Liver (tissue), 9 donors: ENCODE results near the gene GPR33. TPM values are rescaled to one million over a fixed set of nuclear protein-coding genes. Genes with fewer than 3 reads are reported as not detected.
"Not testable (repeated sequence)": the region's sequence is repeated elsewhere in the genome, so short reads cannot be mapped to it uniquely, and the experiment has no call there.

ENCODE experiments used
- DNase-seq: peaks from one replicate; pipeline ENCODE4 v3.0.0-alpha.2; 2017; ENCODE audit warnings: low spot score
- H3K27ac ChIP-seq, 2 donors: one replicate each; pipeline ENCODE4 v1.7.0; 2013; ENCODE audit warnings: inconsistent platforms in 2 of 2, low read length in 2 of 2, control low read depth in 1 of 2, low read depth in 1 of 2, mild to moderate bottlenecking in 1 of 2
- H3K27me3 ChIP-seq, 4 donors: one replicate each; pipeline versions ENCODE4 v1.6.1 to v1.7.0; 2013; ENCODE audit warnings: low read length in 3 of 4, inconsistent platforms in 1 of 4, mild to moderate bottlenecking in 1 of 4, moderate library complexity in 1 of 4; ENCODE audit not compliant: control insufficient read depth in 4 of 4, insufficient read depth in 4 of 4
- H3K36me3 ChIP-seq, 4 donors: one replicate each; pipeline versions ENCODE4 v1.6.1 to v1.7.0; 2013; ENCODE audit warnings: low read length in 3 of 4, mild to moderate bottlenecking in 3 of 4, low read depth in 1 of 4, moderate library complexity in 1 of 4; ENCODE audit not compliant: control insufficient read depth in 4 of 4, insufficient read depth in 3 of 4
- H3K4me1 ChIP-seq, 4 donors: one replicate each; pipeline versions ENCODE4 v1.6.1 to v1.7.0; 2013; ENCODE audit warnings: low read length in 3 of 4, mild to moderate bottlenecking in 3 of 4, moderate library complexity in 1 of 4; ENCODE audit not compliant: control insufficient read depth in 4 of 4, insufficient read depth in 4 of 4
- H3K4me3 ChIP-seq, 3 donors: one replicate each; pipeline versions ENCODE4 v1.6.1 to v1.7.0; 2013; ENCODE audit warnings: low read length in 3 of 3, control low read depth in 1 of 3, low read depth in 1 of 3, mild to moderate bottlenecking in 1 of 3
- H3K9ac ChIP-seq, 2 donors: one replicate each; pipeline ENCODE4 v1.7.0; 2013; ENCODE audit warnings: low read length in 2 of 2, mild to moderate bottlenecking in 2 of 2, moderate library complexity in 2 of 2, control low read depth in 1 of 2, low read depth in 1 of 2
- H3K9me3 ChIP-seq, 4 donors: one replicate each; pipeline versions ENCODE4 v1.6.1 to v1.7.0; 2013; ENCODE audit warnings: low read length in 3 of 4; ENCODE audit not compliant: control insufficient read depth in 4 of 4
- ATF3 ChIP-seq: IDR thresholded peaks from 2 replicates; pipeline ENCODE4 v1.6.1; 2016; ENCODE audit warnings: antibody characterized with exemption
- CTCF ChIP-seq: fragments of 150-350 bp; IDR thresholded peaks from 2 replicates; pipeline ENCODE4 v1.5.1; 2017; ENCODE audit warnings: improper control_type of control experiment, low read depth, low read length; ENCODE audit not compliant: missing input control
- EGR1 ChIP-seq, 2 donors: IDR thresholded peaks; 2 replicates each; pipeline ENCODE4 v1.6.1; 2016 to 2018; ENCODE audit warnings: antibody characterized with exemption in 2 of 2, low read depth in 2 of 2
- FOXA1 ChIP-seq: IDR thresholded peaks from 2 replicates; pipeline ENCODE4 v1.6.1; 2016; ENCODE audit warnings: antibody characterized with exemption
- FOXA2 ChIP-seq: IDR thresholded peaks from 2 replicates; pipeline ENCODE4 v1.6.1; 2016; ENCODE audit warnings: antibody characterized with exemption
- GABPA ChIP-seq, 2 donors: IDR thresholded peaks in 1 of 2; conservative IDR thresholded peaks in 1 of 2; 2 replicates each; pipeline ENCODE4 v1.6.1; 2016; ENCODE audit warnings: antibody characterized with exemption in 2 of 2, mild to moderate bottlenecking in 1 of 2, moderate library complexity in 1 of 2
- HNF4A ChIP-seq, 2 donors: conservative IDR thresholded peaks; 2 replicates each; pipeline ENCODE4 v1.6.1; 2016; ENCODE audit warnings: antibody characterized with exemption in 2 of 2, mild to moderate bottlenecking in 2 of 2
- HNF4G ChIP-seq: IDR thresholded peaks from 2 replicates; pipeline ENCODE4 v1.6.1; 2016; ENCODE audit warnings: antibody characterized with exemption
- JUND ChIP-seq, 2 donors: IDR thresholded peaks; 2 replicates each; pipeline ENCODE4 v1.6.1; 2016; ENCODE audit warnings: antibody characterized with exemption in 2 of 2
- MAX ChIP-seq: IDR thresholded peaks from 2 replicates; pipeline ENCODE4 v1.6.1; 2016; ENCODE audit warnings: antibody characterized with exemption
- NR2F2 ChIP-seq: IDR thresholded peaks from 2 replicates; pipeline ENCODE4 v1.6.1; 2016; ENCODE audit warnings: antibody characterized with exemption
- RAD21 ChIP-seq, 2 donors: IDR thresholded peaks; 2 replicates each; pipeline ENCODE4 v1.6.1; 2016; ENCODE audit warnings: antibody characterized with exemption in 2 of 2, mild to moderate bottlenecking in 2 of 2
- RXRA ChIP-seq, 2 donors: IDR thresholded peaks; 2 replicates each; pipeline ENCODE4 v1.6.1; 2017 to 2018; ENCODE audit warnings: antibody characterized with exemption in 2 of 2, mild to moderate bottlenecking in 1 of 2
- SP1 ChIP-seq: IDR thresholded peaks from 2 replicates; pipeline ENCODE4 v1.6.1; 2018; ENCODE audit warnings: antibody characterized with exemption, mild to moderate bottlenecking
- TAF1 ChIP-seq: conservative IDR thresholded peaks from 2 replicates; pipeline ENCODE4 v1.6.1; 2016; ENCODE audit warnings: antibody characterized with exemption, mild to moderate bottlenecking
- YY1 ChIP-seq: IDR thresholded peaks from 2 replicates; pipeline ENCODE4 v1.6.1; 2016; ENCODE audit warnings: antibody characterized with exemption, mild to moderate bottlenecking
- WGBS: extraction: QIAGEN DNeasy Blood & Tissue Kit; methylation state at CpG from one replicate; pipeline ENCODE4 v1.1.7; 2013; 5-methylcytosine and 5-hydroxymethylcytosine counted together
- polyA plus RNA-seq, 2 donors: library from polyadenylated mRNA; stranded (reverse) in 1 of 2; unstranded in 1 of 2; fragments of 200-250 nt in 1 of 2; fragments of >200 nt in 1 of 2; fragmentation: Nextera tagmentation in 1 of 2; extraction: Ambion mirVana in 1 of 2; gene quantifications; one replicate each; pipeline versions ENCODE4 v1.2.1 to v1.2.3, GENCODE V29; 2013 to 2015
- total RNA-seq, 2 donors: library from RNA; depleted of rRNA; stranded (reverse); fragments of >200 nt; gene quantifications; one replicate each; pipeline ENCODE4 v1.2.3, GENCODE V29; 2014
- TF ChIP-seq, protein P1 (sequence below): IDR thresholded peaks from 2 replicates; pipeline ENCODE4 v1.6.1; 2016; ENCODE audit warnings: antibody characterized with exemption, mild to moderate bottlenecking
- TF ChIP-seq, protein P2 (sequence below): IDR thresholded peaks from 2 replicates; pipeline ENCODE4 v1.6.1; 2016; ENCODE audit warnings: antibody characterized with exemption
- donor health status: healthy.
- donor health status: healthy.
- donor health status: healthy.
- donor health status: healthy.
- donor health status: healthy.

The GPR33 gene
- total and polyA plus RNA-seq, 4 donors, result not detected

DNA sequence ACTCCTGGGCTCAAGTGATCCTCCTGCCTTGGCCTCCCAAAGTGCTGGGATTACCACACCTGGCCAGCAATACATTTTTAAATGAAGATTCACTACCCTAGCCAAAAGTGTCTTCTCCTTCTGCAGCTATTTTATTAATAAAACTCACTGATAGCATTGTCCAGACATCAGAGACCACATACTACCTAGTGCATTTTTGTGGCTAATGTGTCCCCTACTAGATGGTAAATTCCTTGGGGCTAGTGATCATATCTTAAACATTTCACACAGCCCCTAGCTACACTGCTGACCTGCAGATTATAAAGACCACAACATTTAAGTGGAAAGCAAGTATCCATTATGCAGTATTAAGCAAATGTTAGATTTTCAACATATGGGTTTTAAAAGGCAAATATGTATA lies 47.6 kb downstream of the GPR33 start (continued):
- TF ChIP-seq, protein P1, sequence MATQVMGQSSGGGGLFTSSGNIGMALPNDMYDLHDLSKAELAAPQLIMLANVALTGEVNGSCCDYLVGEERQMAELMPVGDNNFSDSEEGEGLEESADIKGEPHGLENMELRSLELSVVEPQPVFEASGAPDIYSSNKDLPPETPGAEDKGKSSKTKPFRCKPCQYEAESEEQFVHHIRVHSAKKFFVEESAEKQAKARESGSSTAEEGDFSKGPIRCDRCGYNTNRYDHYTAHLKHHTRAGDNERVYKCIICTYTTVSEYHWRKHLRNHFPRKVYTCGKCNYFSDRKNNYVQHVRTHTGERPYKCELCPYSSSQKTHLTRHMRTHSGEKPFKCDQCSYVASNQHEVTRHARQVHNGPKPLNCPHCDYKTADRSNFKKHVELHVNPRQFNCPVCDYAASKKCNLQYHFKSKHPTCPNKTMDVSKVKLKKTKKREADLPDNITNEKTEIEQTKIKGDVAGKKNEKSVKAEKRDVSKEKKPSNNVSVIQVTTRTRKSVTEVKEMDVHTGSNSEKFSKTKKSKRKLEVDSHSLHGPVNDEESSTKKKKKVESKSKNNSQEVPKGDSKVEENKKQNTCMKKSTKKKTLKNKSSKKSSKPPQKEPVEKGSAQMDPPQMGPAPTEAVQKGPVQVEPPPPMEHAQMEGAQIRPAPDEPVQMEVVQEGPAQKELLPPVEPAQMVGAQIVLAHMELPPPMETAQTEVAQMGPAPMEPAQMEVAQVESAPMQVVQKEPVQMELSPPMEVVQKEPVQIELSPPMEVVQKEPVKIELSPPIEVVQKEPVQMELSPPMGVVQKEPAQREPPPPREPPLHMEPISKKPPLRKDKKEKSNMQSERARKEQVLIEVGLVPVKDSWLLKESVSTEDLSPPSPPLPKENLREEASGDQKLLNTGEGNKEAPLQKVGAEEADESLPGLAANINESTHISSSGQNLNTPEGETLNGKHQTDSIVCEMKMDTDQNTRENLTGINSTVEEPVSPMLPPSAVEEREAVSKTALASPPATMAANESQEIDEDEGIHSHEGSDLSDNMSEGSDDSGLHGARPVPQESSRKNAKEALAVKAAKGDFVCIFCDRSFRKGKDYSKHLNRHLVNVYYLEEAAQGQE, result no peak
- TF ChIP-seq SP1 (no peak), FOXA2 (no peak), FOXA1 (no peak)

- no peaks in the 10 kb centered on the region for H3K9me3 ChIP-seq
- TF ChIP-seq, protein P2, sequence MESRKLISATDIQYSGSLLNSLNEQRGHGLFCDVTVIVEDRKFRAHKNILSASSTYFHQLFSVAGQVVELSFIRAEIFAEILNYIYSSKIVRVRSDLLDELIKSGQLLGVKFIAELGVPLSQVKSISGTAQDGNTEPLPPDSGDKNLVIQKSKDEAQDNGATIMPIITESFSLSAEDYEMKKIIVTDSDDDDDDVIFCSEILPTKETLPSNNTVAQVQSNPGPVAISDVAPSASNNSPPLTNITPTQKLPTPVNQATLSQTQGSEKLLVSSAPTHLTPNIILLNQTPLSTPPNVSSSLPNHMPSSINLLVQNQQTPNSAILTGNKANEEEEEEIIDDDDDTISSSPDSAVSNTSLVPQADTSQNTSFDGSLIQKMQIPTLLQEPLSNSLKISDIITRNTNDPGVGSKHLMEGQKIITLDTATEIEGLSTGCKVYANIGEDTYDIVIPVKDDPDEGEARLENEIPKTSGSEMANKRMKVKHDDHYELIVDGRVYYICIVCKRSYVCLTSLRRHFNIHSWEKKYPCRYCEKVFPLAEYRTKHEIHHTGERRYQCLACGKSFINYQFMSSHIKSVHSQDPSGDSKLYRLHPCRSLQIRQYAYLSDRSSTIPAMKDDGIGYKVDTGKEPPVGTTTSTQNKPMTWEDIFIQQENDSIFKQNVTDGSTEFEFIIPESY, result no peak
- no peak for TF ChIP-seq RAD21 (IDR thresholded peaks at IDR 0.05)
- no peak for TF ChIP-seq FOXA2
- no peak for TF ChIP-seq ATF3
- TF ChIP-seq FOXA1, result no peak
- TF ChIP-seq, protein P1, result no peak
- TF ChIP-seq EGR1 (IDR thresholded peaks at IDR 0.05; ENCODE audit: low read depth in 2 of 2), result no peak
- no peak for TF ChIP-seq YY1
- TF ChIP-seq SP1, result no peak
- TF ChIP-seq GABPA (IDR thresholded peaks at IDR 0.05 in 1 of 2, conservative IDR thresholded peaks at IDR 0.05 in 1 of 2), result no peak
- TF ChIP-seq HNF4G, result no peak
- TF ChIP-seq JUND (IDR thresholded peaks at IDR 0.05), result no peak
- no peak for TF ChIP-seq MAX
- TF ChIP-seq CTCF, result no peak
- no peak for TF ChIP-seq NR2F2
- no peak for TF ChIP-seq HNF4A (conservative IDR thresholded peaks at IDR 0.05)
- TF ChIP-seq TAF1, result no peak
- TF ChIP-seq RXRA (IDR thresholded peaks at IDR 0.05), result no peak
- H3K4me1 ChIP-seq, result no peaks in the 10 kb centered on the region
- no peak overlapping the region for H3K9ac ChIP-seq
- no peak for DNase-seq
- H3K36me3 ChIP-seq, result no peaks in the 10 kb centered on the region
- H3K27me3 ChIP-seq, result no peaks in the 10 kb centered on the region
- 92% methylated on average over 2 of the region's 2 CpGs for WGBS
- H3K4me3 ChIP-seq, result no peak overlapping the region
- no peak overlapping the region for H3K27ac ChIP-seq
Observed at GRCh38 chr14:31439561-31439960, 48.3 kb downstream of the GPR33 start.

DNA sequence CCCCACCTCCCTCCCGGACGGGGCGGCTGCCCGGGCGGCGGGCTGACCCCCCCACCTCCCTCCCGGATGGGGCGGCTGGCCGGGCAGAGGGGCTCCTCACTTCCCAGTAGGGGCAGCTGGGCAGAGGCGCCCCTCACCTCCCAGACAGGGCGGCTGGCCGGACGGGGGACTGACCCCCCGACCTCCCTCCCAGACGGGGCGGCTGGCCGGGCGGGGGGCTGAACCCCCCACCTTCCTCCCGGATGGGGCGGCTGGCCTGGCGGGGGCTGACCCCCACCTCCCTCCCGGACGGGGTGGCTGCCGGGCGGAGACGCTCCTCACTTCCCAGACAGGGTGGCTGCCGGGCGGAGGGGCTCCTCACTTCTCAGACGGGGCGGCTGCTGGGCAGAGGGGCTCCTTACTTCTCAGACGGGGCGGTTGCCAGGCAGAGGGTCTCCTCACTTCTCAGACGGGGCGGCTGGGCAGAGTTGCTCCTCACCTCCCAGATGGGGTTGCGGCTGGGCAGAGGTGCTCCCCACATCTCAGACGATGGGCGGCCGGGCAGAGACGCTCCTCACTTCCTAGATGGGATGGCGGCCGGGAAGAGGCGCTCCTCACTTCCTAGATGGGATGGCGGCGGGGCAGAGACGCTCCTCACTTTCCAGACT lies 50.7 kb downstream of the GPR33 start:
- WGBS, result 95% methylated on average over 35 of the region's 45 CpGs
- not testable (repeated sequence) for H3K36me3 ChIP-seq, H3K9ac ChIP-seq, H3K4me3 ChIP-seq, H3K27me3 ChIP-seq, H3K4me1 ChIP-seq, DNase-seq, H3K9me3 ChIP-seq, H3K27ac ChIP-seq
